HEK293T (cell line): Measurements from ENCODE around the gene CIB4.

Source experiments
- ARNT ChIP-seq: fragments of 450-650 bp; IDR thresholded peaks from 2 replicates; pipeline ENCODE4 v1.6.1; 2017; ENCODE audit warnings: mild to moderate bottlenecking
- BHLHE40 ChIP-seq: fragments of 450-650 bp; IDR thresholded peaks from 2 replicates; pipeline ENCODE4 v1.6.1; 2016; ENCODE audit warnings: mild to moderate bottlenecking, moderate library complexity, borderline replicate concordance
- FOXA1 ChIP-seq: fragments of 450-650 bp; IDR thresholded peaks from 2 replicates; pipeline ENCODE4 v1.6.1; 2016; ENCODE audit warnings: mild to moderate bottlenecking
- FOXK2 ChIP-seq: fragments of 450-650 bp; IDR thresholded peaks from 2 replicates; pipeline ENCODE4 v1.6.1; 2016; ENCODE audit warnings: mild to moderate bottlenecking
- L3MBTL2 ChIP-seq: fragments of 450-650 bp; conservative IDR thresholded peaks from 2 replicates; pipeline ENCODE4 v1.6.1; 2016; ENCODE audit warnings: mild to moderate bottlenecking
- PKNOX1 ChIP-seq: fragments of 450-650 bp; IDR thresholded peaks from 2 replicates; pipeline ENCODE4 v1.6.1; 2016
- SP1 ChIP-seq: fragments of 450-650 bp; IDR thresholded peaks from 2 replicates; pipeline ENCODE4 v1.6.1; 2017
- TARDBP ChIP-seq: fragments of 450-650 bp; IDR thresholded peaks from 2 replicates; pipeline ENCODE4 v1.6.1; 2016
- ZNF384 ChIP-seq: fragments of 450-650 bp; IDR thresholded peaks from 2 replicates; pipeline ENCODE4 v1.6.1; 2016

- TF ChIP-seq TARDBP (no peak), FOXA1 (no peak), BHLHE40 (no peak), SP1 (no peak), L3MBTL2 (no peak), PKNOX1 (no peak), FOXK2 (no peak), ARNT (no peak), ZNF384 (no peak)
These were observed 56.5 kb downstream of the CIB4 start for GRCh38 chr2:26584656-26585055.
